Hematopoietic multipotent progenitor cell treated with erythropoietin and hydrocortisone succinate and interleukin-3 and kit ligand, for 17 days (in vitro differentiated cells): ENCODE results near the gene PLPP7.

Experiments used
- DNase-seq: peaks from one replicate; pipeline ENCODE4 v3.0.0-alpha.2; 2015; ENCODE audit warnings: low spot score

PLPP7 gene

GRCh38 chr9:131303381-131304321 lies 14.1 kb downstream of the PLPP7 start:
- no peak for DNase-seq

GRCh38 chr9:131304676-131305355 lies 15.3 kb downstream of the PLPP7 start:
- no peak for DNase-seq

- no peak for DNase-seq
These were observed 17.0 kb downstream of the PLPP7 start for GRCh38 chr9:131306397-131307004.

GRCh38 chr9:131307974-131308373 lies 18.5 kb downstream of the PLPP7 start:
- no peak for DNase-seq

- no peak for DNase-seq
These were observed 18.9 kb downstream of the PLPP7 start for GRCh38 chr9:131308452-131308851.

- DNase-seq, result no peak
These were observed 19.5 kb downstream of the PLPP7 start for GRCh38 chr9:131308906-131309529.

- no peak for DNase-seq
These were observed 20.2 kb downstream of the PLPP7 start for GRCh38 chr9:131309530-131310276.

- DNase-seq, result no peak
These were observed 21.5 kb downstream of the PLPP7 start for GRCh38 chr9:131310833-131311554.

- no peak for DNase-seq
These were observed 22.7 kb downstream of the PLPP7 start for GRCh38 chr9:131312246-131312645.

GRCh38 chr9:131312822-131313770 lies 23.6 kb downstream of the PLPP7 start:
- no peak for DNase-seq

- no peak for DNase-seq
These were observed 28.9 kb downstream of the PLPP7 start for GRCh38 chr9:131318231-131319085.

- DNase-seq, result no peak
These were observed 30.0 kb downstream of the PLPP7 start for GRCh38 chr9:131319486-131319885.

- no peak for DNase-seq
These were observed 30.6 kb downstream of the PLPP7 start for GRCh38 chr9:131320031-131320685.

GRCh38 chr9:131323629-131324028 lies 34.1 kb downstream of the PLPP7 start:
- DNase-seq, result no peak

GRCh38 chr9:131324736-131325679 lies 35.5 kb downstream of the PLPP7 start:
- no peak for DNase-seq

GRCh38 chr9:131329241-131329641 lies 39.7 kb downstream of the PLPP7 start:
- no peak for DNase-seq
